C4-2B (cell line): ENCODE results near the gene TRNP1.

ENCODE experiments used
- CTCF ChIP-seq: fragments of 450-650 bp; conservative IDR thresholded peaks from 2 replicates; pipeline ENCODE4 v1.5.1; 2017; ENCODE audit warnings: mild to moderate bottlenecking
- ZFX ChIP-seq: fragments of 450-650 bp; IDR thresholded peaks from 2 replicates; pipeline ENCODE4 v1.6.1; 2017

- TF ChIP-seq CTCF (no peak), ZFX (no peak)
Observed at GRCh38 chr1:27018316-27018715, 24.8 kb downstream of the TRNP1 start.
